ENCODE data around the gene RAB5A. TPM values are rescaled to one million over a fixed set of nuclear protein-coding genes. Genes with fewer than 3 reads are reported as not detected.
"Not testable (repeated sequence)": the region's sequence is repeated elsewhere in the genome, so short reads cannot be mapped to it uniquely, and the experiment has no call there.

Gene RAB5A
- total RNA-seq, 2 donors from 2014 or later: 74.2 to 74.9 TPM

DNA sequence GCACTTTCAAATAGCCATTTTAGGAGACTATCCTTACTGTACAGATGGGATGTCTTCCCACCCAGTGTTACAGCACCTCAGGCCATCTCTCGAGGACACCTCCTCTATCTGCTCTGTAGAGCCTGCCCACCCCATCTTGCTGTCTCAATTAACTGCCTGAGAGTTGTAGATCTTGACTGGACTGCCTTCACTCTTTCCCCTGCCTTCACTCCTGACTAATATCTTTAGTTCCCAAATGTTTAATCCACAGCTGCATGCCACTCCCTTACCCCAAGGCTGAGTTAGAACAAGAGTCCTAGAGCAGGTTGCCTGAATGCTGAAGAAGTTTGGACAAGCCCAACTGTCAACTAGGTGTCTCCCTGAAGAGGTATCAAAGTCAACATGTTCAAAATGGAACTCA is 66.5 kb downstream of the RAB5A start:
- H3K27ac ChIP-seq (ENCODE audit: low read depth, low read length): no peak overlapping the region
- Mint-ChIP-seq H3K27ac (no peak overlapping the region), H3K4me3 (no peak overlapping the region), H3K9me3 (no peaks in the 10 kb centered on the region), H3K36me3 (ENCODE audit: low read depth) (no peaks in the 10 kb centered on the region), H3K27me3 (ENCODE audit: insufficient read depth) (no peaks in the 10 kb centered on the region), H3K4me1 (no peaks in the 10 kb centered on the region)
- WGBS, 2 experiments (ENCODE audit: insufficient coverage in 1 of 2, insufficient read length in 1 of 2): 88% methylated on average over 1 of the region's 1 CpG; no CpG with 5 or more reads in 1 of the 2 experiments
- TF ChIP-seq, protein P1, sequence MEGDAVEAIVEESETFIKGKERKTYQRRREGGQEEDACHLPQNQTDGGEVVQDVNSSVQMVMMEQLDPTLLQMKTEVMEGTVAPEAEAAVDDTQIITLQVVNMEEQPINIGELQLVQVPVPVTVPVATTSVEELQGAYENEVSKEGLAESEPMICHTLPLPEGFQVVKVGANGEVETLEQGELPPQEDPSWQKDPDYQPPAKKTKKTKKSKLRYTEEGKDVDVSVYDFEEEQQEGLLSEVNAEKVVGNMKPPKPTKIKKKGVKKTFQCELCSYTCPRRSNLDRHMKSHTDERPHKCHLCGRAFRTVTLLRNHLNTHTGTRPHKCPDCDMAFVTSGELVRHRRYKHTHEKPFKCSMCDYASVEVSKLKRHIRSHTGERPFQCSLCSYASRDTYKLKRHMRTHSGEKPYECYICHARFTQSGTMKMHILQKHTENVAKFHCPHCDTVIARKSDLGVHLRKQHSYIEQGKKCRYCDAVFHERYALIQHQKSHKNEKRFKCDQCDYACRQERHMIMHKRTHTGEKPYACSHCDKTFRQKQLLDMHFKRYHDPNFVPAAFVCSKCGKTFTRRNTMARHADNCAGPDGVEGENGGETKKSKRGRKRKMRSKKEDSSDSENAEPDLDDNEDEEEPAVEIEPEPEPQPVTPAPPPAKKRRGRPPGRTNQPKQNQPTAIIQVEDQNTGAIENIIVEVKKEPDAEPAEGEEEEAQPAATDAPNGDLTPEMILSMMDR (conservative IDR thresholded peaks at IDR 0.05): no peak
- H3K36me3 ChIP-seq (ENCODE audit: control insufficient read depth, insufficient read depth, low read length): no peaks in the 10 kb centered on the region
- no peaks in the 10 kb centered on the region for H3K9me3 ChIP-seq (ENCODE audit: control insufficient read depth, low read length)
- DNase-seq: no peak
- no peaks in the 10 kb centered on the region for H3K4me1 ChIP-seq (ENCODE audit: control insufficient read depth, insufficient read depth, low read length)
- no peak overlapping the region for H3K9ac ChIP-seq (ENCODE audit: extremely low read depth, low read length, poor library complexity, severe bottlenecking)
- no peak overlapping the region for H3K4me3 ChIP-seq (ENCODE audit: low read length)
- H3K27me3 ChIP-seq (ENCODE audit: control insufficient read depth, insufficient read depth, low read length, poor library complexity, severe bottlenecking): no peaks in the 10 kb centered on the region

- Mint-ChIP-seq H3K27me3 (ENCODE audit: insufficient read depth) (no peaks in the 10 kb centered on the region), H3K9me3 (no peaks in the 10 kb centered on the region), H3K4me3 (no peak overlapping the region), H3K27ac (no peak overlapping the region), H3K4me1 (no peaks in the 10 kb centered on the region), H3K36me3 (ENCODE audit: low read depth) (no peaks in the 10 kb centered on the region)
- H3K9ac ChIP-seq (ENCODE audit: extremely low read depth, low read length, poor library complexity, severe bottlenecking): no peak overlapping the region
- no peaks in the 10 kb centered on the region for H3K36me3 ChIP-seq (ENCODE audit: control insufficient read depth, insufficient read depth, low read length)
- H3K27ac ChIP-seq (ENCODE audit: low read depth, low read length): no peak overlapping the region
- no peaks in the 10 kb centered on the region for H3K27me3 ChIP-seq (ENCODE audit: control insufficient read depth, insufficient read depth, low read length, poor library complexity, severe bottlenecking)
- TF ChIP-seq, protein P1 (conservative IDR thresholded peaks at IDR 0.05): no peak
- no peak for DNase-seq
- H3K9me3 ChIP-seq (ENCODE audit: control insufficient read depth, low read length): no peaks in the 10 kb centered on the region
- no peaks in the 10 kb centered on the region for H3K4me1 ChIP-seq (ENCODE audit: control insufficient read depth, insufficient read depth, low read length)
- 64% methylated on average over 1 of the region's 1 CpG; no CpG with 5 or more reads in 1 of the 2 experiments for WGBS, 2 experiments (ENCODE audit: insufficient coverage in 1 of 2, insufficient read length in 1 of 2)
- no peak overlapping the region for H3K4me3 ChIP-seq (ENCODE audit: low read length)
Observed at GRCh38 chr3:20015525-20015924, 68.6 kb downstream of the RAB5A start.

GRCh38 chr3:20016076-20016475 is 69.2 kb downstream of the RAB5A start:
- H3K4me3 Mint-ChIP-seq, H3K27ac Mint-ChIP-seq: not testable (repeated sequence)

More at GRCh38 chr3:20016076-20016475, 69.2 kb downstream of the RAB5A start:
- not testable (repeated sequence) for H3K9me3 Mint-ChIP-seq; H3K27ac ChIP-seq (ENCODE audit: low read depth, low read length); H3K4me1 Mint-ChIP-seq; DNase-seq; H3K4me1 ChIP-seq (ENCODE audit: control insufficient read depth, insufficient read depth, low read length); H3K36me3 ChIP-seq (ENCODE audit: control insufficient read depth, insufficient read depth, low read length); H3K36me3 Mint-ChIP-seq (ENCODE audit: low read depth); H3K9me3 ChIP-seq (ENCODE audit: control insufficient read depth, low read length); H3K27me3 Mint-ChIP-seq (ENCODE audit: insufficient read depth); H3K27me3 ChIP-seq (ENCODE audit: control insufficient read depth, insufficient read depth, low read length, poor library complexity, severe bottlenecking); H3K4me3 ChIP-seq (ENCODE audit: low read length); H3K9ac ChIP-seq (ENCODE audit: extremely low read depth, low read length, poor library complexity, severe bottlenecking)
- 82 to 94% methylated on average over 2 of the region's 3 CpGs for WGBS, 2 experiments (ENCODE audit: insufficient coverage in 1 of 2, insufficient read length in 1 of 2)
